NCI-H82 treated with DMSO at 0.1 percent for 48 hours (cell line): ENCODE measurements around the gene ETF1.

Source experiments
- DNase-seq: peaks from one replicate; lab custom pipeline; 2025; ENCODE audit not compliant: unreplicated experiment; lab: John Stamatoyannopoulos, UW

Gene ETF1

GRCh38 chr5:138563340-138564118, 20.5 kb upstream of the ETF1 start:
- no peak for DNase-seq

DNA sequence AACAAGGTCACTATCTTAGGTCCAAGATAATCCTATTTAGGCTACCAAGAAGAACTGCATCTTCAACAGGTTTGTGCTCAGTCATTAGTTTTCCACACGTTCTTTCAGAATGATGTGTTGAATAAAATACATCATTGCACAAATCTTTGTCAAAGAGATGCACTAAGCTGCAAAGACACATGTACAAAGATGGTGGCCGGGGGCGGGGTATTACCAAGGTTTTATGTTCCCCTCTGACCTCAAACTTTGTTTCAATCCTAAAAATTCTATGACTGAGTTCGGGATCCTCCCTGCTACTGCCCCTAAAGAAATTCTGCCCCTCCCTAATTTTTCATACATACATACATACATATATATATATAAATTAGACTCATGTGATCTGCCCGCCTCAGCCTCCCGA, 17.9 kb upstream of the ETF1 start:
- no peak for DNase-seq

DNA sequence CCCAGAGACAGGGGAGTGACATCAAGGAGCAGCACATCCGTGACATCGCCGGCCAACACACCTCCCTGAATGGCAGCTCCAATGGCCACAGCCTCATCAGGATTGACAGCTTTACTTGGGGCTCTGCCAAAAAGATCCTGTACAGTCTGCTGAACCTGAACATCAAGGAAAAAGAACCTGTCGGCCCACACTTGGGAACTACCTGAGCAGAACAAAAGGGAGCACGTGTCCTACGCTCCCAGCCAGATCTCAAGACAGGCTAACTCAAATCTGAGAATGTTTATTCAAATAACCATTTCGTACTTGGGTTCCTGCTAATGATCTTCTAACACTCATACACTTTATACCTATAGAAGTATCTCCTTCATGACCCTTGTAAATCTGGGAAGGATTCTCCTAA, 16.9 kb upstream of the ETF1 start:
- DNase-seq = no peak

- no peak for DNase-seq
Measured at GRCh38 chr5:138557677-138558076, 14.6 kb upstream of the ETF1 start.

DNA sequence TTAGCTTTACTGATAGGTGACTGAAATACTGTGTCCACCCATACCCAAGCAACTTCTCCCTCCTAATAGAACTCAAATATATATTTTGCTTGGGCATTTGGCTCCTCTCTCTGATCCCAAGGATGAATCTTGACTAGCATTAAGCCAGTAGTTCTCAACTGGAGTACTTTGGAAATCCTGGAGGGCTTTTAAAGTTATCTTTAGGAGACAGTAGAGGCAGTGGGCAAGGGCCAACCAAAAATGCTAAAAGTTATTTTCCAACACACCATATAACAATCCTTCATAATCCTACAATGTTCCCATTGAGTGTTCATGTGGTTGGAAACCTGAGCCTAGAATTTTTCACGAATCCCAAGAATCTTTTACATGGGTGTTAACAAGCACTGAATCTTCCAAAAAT, 11.1 kb upstream of the ETF1 start:
- DNase-seq = no peak

- DNase-seq = no peak
Measured at GRCh38 chr5:138553437-138554095, 10.5 kb upstream of the ETF1 start.

DNA sequence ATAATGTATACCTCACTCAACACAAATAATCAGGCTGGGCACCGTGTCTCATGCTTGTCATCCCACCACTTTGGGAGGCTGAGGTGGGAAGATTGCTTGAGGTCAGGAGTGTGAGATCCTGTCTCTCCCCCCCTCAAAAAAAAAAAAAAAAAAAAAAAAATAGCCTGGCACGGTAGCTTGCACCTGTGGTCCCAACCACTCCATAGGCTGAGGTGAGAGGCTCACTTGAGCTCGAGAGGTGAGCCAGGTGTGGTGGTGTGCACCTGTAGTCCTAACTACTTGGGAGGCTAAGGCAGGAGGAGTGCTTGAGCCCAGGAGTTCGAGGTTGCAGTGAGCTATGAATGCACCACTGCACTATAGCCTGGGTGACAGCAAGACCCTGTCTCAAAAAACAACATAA, 9.6 kb upstream of the ETF1 start:
- no peak for DNase-seq

- no peak for DNase-seq
Measured at GRCh38 chr5:138549414-138549813, 6.4 kb upstream of the ETF1 start.

DNA sequence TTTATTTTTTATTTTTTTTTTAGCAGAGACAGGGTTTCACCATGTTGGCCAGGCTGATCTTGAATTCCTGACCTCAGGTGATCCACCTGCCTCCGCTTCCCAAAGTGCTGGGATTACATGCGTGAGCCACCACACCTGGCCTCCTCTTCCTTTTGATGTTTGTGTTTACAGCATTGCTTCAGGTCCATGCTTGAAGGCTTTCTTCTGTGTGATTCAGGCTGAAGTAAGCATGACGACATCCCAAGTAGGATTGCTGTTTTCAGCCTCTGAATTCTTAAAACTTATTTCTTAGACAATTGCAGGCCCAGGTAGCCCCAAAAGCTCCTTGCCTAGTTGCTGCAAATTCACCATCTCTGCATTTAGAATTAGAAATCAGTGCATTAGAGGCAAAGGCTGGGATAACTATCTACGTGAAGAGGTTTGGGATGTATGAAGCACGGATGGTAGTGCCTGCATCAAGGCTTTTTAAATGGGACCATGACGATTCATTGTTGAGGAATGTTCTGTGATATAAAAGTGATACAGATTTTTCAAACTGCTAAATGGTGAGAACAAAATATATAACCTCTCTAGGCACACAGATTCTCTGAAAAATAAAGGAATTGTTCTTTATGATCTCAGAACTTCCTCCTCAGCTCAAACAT, 3.0 kb upstream of the ETF1 start:
- no peak for DNase-seq

DNA sequence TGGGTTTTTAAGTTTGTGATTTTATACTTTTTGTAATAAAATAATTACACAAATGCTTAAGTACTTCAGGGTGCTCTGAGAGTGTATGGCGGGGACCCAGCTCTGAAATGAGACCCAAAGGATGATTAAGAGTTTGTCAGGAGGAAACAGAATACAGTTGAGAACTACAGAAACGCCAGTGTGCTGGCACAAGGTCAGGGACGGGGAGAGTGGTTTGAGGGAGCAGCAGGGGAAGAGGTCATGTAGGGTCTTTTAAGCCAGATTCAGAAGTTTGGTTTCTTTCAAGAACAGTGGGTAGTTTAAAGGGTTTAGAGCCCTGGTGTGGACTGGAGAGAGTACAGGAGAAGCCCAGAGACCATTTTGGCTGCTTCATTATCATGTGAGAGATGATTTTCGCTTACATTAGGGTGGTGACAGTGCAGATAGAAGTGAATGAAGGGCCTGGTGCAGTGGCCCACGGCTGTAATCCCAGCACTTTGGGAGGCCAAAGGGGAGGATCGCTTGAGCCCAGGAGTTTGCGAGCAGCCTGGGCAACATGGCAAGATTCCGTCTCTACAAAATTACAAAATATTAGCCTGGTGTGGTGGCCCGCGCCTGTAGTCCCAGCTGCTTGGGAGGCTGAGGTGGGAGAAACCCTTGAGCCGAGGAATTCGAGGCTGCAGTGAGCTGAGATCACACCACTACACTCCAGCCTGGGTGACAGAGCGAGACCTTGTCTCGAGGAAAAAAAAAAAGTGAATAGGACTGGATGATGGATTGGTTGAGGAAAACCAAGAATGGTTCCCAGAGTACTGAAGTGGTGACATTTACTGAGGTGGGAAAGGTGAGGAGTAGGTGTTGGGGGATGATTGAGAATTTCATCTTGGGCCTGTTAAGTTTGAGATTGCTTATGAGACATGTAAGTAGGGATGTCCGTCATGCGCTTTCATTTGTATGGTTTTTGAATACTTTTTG, 1.4 kb upstream of the ETF1 start:
- no peak for DNase-seq

DNA sequence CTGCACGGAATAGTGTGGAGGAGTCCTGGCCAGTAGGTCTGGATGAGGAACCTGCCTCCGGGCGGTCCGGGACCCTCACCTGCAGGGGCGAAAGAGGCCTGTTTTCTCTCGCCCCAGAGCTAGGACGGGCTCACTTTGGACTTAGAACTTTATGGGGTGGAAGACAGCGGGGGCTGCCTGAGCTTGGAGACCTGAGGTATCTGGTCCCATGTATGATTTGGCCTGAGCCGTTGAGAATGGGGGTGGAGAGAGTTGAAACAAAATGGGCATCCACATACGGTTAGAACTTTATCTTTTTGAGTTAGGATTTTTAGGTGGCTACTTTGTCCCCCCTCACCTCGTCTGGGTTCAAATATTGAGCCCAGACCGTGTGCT, 681 bp upstream of the ETF1 start:
- no peak for DNase-seq

DNA sequence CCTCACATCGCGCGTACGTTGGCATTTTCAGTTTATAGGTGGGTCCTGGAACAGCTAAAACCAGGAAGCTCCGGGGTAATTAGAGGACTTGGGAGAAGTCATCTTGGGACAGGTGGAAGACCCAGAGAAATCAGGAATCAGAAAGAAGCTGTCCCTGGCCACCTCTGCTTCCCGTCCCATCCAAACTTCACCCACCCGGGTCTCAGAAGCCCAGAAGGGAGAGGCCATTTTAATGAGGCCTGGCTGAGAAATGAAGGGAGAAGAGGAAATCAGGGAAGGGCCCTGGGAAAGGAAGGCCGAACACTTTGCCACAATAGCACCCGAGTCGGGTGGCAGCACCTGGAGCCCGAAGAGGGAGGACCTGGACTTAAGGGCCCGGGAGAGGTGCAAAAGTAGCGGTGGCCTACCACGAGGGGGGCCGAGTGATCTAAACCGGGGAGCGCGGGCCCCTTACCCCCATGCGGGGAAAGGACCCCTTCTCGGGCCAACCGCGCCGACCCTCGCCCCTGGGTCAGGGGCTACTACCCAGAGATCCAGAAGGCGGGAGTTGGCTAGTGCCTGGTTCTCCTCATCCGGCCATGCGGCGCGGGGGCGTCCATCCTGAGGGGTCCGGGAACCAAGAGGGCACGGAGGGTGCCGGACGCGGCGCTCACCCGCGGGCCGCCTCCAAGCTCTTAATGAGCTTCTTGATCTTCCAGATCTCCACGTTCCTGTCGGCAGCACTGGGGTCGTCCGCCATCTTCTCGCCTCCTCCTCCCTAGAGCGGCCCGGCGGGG, 668 bp downstream of the ETF1 start:
- DNase-seq = no peak

DNA sequence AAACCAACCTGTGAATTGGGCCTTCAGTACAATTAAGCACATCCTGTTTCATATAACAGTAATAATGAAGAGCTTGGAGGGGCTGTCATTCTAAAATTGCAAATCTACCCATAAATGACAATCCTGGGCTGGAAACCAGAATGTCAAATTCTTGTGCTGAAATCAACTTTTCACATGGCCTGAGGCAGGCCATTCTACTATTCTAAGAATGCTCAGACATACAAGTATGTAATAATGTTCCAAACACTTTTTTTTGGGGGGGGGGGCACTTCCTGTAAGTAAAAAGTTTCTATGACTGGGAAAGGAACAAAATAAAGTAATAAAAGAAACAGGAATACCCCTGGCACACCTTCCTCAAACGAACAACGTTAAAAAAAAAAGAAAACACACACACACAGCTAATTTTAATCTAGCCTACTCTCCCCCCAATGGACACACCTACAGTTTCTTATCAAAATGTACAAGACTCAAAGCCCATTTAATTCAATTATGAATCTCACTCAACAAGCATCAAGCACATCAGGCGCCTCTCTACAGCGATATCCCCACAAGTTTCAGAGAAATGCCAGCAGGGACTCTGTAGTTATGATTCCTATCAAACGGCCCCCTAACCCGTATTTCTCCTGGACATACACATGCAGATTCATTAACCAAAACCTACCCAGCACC, 1.4 kb downstream of the ETF1 start:
- no peak for DNase-seq

GRCh38 chr5:138539791-138540190, 3.2 kb downstream of the ETF1 start:
- no peak for DNase-seq

GRCh38 chr5:138538943-138539627, 4.0 kb downstream of the ETF1 start:
- DNase-seq = no peak

GRCh38 chr5:138536665-138537315, 6.2 kb downstream of the ETF1 start:
- DNase-seq = no peak

DNA sequence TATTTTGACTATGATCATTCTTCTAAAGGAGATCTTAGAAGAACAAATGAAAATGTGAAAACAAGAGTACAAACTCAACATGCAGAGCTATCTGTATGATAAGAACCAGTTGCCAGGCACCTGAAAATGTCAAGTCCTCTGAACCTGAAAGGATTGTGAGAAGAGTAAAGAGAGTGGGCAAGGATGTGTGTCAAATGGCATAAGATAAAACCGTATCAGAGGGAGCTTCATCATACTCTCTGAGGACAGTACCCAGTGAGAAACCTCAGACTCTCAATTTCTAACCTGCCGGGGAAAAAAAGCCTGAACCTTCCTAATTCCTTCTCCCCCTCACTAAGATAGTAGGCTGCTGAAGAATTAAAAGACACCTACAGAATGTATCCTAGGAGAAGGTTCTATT, 6.8 kb downstream of the ETF1 start:
- DNase-seq = no peak

DNA sequence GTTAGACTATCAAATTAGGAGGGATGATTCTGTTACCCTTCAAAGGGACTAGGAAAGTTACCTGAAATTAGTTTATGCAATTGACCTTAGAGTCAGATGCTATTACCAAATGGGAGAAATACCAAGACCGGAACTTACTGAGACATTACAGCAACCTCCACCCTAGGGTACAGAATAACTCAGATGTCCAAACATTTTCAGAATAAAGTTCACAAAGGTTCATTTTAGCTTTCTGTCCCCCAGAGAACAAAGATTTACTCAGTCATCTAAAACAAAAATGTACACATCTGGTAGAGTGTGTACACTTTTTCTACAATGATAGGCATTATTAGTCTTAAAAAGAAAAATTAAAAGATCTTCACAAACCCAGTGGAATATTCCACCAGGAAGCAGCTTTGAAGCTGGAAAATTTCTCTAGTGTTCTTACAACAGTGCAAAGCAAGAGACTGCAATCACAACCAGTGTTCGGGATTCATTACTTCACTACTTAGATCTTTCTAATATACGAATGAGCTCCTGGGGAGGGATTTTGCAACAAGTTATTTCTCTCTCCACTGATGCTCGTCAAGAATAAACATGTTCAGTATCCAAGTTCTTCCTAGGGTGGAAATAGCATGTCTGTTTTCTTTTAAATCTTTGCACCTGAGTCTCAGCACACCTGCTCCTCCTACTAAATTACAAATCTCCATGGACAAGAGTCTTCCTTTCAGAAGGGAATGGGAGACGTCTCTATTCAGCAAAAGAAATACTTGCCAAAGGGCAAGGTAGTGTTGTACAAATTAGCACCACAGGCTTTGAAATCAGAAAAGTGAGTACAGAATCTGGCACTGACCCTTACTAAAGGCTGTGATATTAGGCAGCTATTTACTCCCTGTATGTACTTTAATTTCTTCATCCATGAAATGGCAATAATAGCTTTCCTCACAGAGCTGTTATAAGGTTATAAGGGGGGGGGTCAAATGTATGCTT, 8.8 kb downstream of the ETF1 start:
- no peak for DNase-seq
